SK-N-SH treated with all-trans-retinoic acid at 6 μM for 48 hours (cell line): ENCODE data around the gene SAMD3.

Experiments used
- ATAC-seq: fragments of 200-7000 bp; cut with Tn5 transposase; 3 replicates; pipeline ENCODE4 v1.9.1; 2020; ENCODE audit warnings: mild to moderate bottlenecking, moderate library complexity
- ARNTL ChIP-seq: fragments of 450-650 bp; formaldehyde crosslinking; IDR thresholded peaks from 2 replicates; pipeline ENCODE4 v1.5.0; 2020; ENCODE audit warnings: low read depth, mild to moderate bottlenecking, moderate library complexity, borderline replicate concordance
- CREB5 ChIP-seq: fragments of 250-450 bp; sonication (Bioruptor Pico); IDR thresholded peaks from 2 replicates; pipeline ENCODE4 v1.5.1; 2020; ENCODE audit warnings: low read depth, mild to moderate bottlenecking, moderate library complexity
- CSDC2 ChIP-seq: fragments of 250-450 bp; sonication (Bioruptor Pico); IDR thresholded peaks from 2 replicates; pipeline ENCODE4 v1.5.0; 2020; ENCODE audit warnings: mild to moderate bottlenecking, moderate library complexity
- CSRNP3 ChIP-seq: fragments of 250-450 bp; sonication (Bioruptor Pico); IDR thresholded peaks from 2 replicates; pipeline ENCODE4 v1.5.1; 2021; ENCODE audit warnings: mild to moderate bottlenecking, moderate library complexity
- ESRRG ChIP-seq: fragments of 250-450 bp; sonication (Bioruptor Pico); IDR thresholded peaks from 2 replicates; pipeline ENCODE4 v1.6.1; 2021; ENCODE audit warnings: mild to moderate bottlenecking
- ISL1 ChIP-seq: fragments of 250-450 bp; sonication (Bioruptor Pico); IDR thresholded peaks from 2 replicates; pipeline ENCODE4 v2.1.2; 2022; ENCODE audit warnings: mild to moderate bottlenecking, moderate library complexity
- OSR1 ChIP-seq: fragments of 250-450 bp; sonication (Bioruptor Pico); IDR thresholded peaks from 2 replicates; pipeline ENCODE4 v1.8.0; 2022; ENCODE audit warnings: moderate library complexity, mild to moderate bottlenecking, inconsistent platforms
- PATZ1 ChIP-seq: fragments of 250-450 bp; sonication (Bioruptor Pico); IDR thresholded peaks from 2 replicates; pipeline ENCODE4 v1.8.0; 2020; ENCODE audit warnings: mild to moderate bottlenecking, moderate library complexity, borderline replicate concordance
- POU6F1 ChIP-seq: fragments of 250-450 bp; sonication (Bioruptor Pico); IDR thresholded peaks from 2 replicates; pipeline ENCODE4 v1.8.0; 2021; ENCODE audit warnings: low read depth, mild to moderate bottlenecking, moderate library complexity, borderline replicate concordance
- PPARA ChIP-seq: fragments of 250-450 bp; sonication (Bioruptor Pico); IDR thresholded peaks from 2 replicates; pipeline ENCODE4 v1.5.0; 2020; ENCODE audit warnings: mild to moderate bottlenecking, borderline replicate concordance
- RARB ChIP-seq: fragments of 250-450 bp; sonication (Bioruptor Pico); IDR thresholded peaks from 2 replicates; pipeline ENCODE4 v1.8.0; 2021; ENCODE audit warnings: mild to moderate bottlenecking, moderate library complexity
- SNAI2 ChIP-seq: fragments of 250-450 bp; sonication (Bioruptor Pico); IDR thresholded peaks from 2 replicates; pipeline ENCODE4 v1.5.0; 2020; ENCODE audit warnings: mild to moderate bottlenecking, moderate library complexity
- TOX ChIP-seq: fragments of 250-450 bp; sonication (Bioruptor Pico); IDR thresholded peaks from 2 replicates; pipeline ENCODE4 v1.8.0; 2021; ENCODE audit warnings: mild to moderate bottlenecking, moderate library complexity, borderline replicate concordance
- ZFP30 ChIP-seq: fragments of 450-650 bp; formaldehyde crosslinking; IDR thresholded peaks from 2 replicates; pipeline ENCODE4 v1.5.0; 2022; ENCODE audit warnings: mild to moderate bottlenecking, moderate library complexity
- ZNF565 ChIP-seq: fragments of 450-650 bp; formaldehyde crosslinking; conservative IDR thresholded peaks from 2 replicates; pipeline ENCODE4 v1.5.0; 2020; ENCODE audit warnings: low read depth, mild to moderate bottlenecking, moderate library complexity
- ZNF70 ChIP-seq: fragments of 450-650 bp; formaldehyde crosslinking; IDR thresholded peaks from 2 replicates; pipeline ENCODE4 v1.5.0; 2020; ENCODE audit warnings: mild to moderate bottlenecking, moderate library complexity
- ZNF8 ChIP-seq: fragments of 450-650 bp; formaldehyde crosslinking; IDR thresholded peaks from 2 replicates; pipeline ENCODE4 v1.5.0; 2020; ENCODE audit warnings: mild to moderate bottlenecking, moderate library complexity

The SAMD3 gene

GRCh38 chr6:130189531-130190397, 33.0 kb downstream of the SAMD3 start:
- ATAC-seq, result no peak
- no peak for TF ChIP-seq RARB (CRISPR knock-in tag)
- no peak for TF ChIP-seq ISL1 (CRISPR knock-in tag)
- TF ChIP-seq ZNF70 (CRISPR knock-in tag), result no peak
- TF ChIP-seq CSRNP3, result no peak
- TF ChIP-seq PATZ1 (CRISPR knock-in tag), result no peak
- no peak for TF ChIP-seq PPARA (CRISPR knock-in tag)
- TF ChIP-seq ESRRG (CRISPR knock-in tag), result no peak
- no peak for TF ChIP-seq ZNF565 (CRISPR knock-in tag)
- no peak for TF ChIP-seq SNAI2 (CRISPR knock-in tag)
- TF ChIP-seq CREB5 (CRISPR knock-in tag), result no peak
- TF ChIP-seq TOX (CRISPR knock-in tag), result no peak

GRCh38 chr6:130188207-130188899, 34.4 kb downstream of the SAMD3 start:
- no peak for ATAC-seq
- TF ChIP-seq CSDC2 (CRISPR knock-in tag), result no peak
- no peak for TF ChIP-seq OSR1 (CRISPR knock-in tag)
- no peak for TF ChIP-seq ZNF565 (CRISPR knock-in tag)
- TF ChIP-seq ISL1 (CRISPR knock-in tag), result no peak
- TF ChIP-seq RARB (CRISPR knock-in tag), result no peak
- no peak for TF ChIP-seq CSRNP3
- TF ChIP-seq ZNF70 (CRISPR knock-in tag), result no peak
- TF ChIP-seq ZNF8 (CRISPR knock-in tag), result no peak
- TF ChIP-seq TOX (CRISPR knock-in tag), result no peak
- TF ChIP-seq PATZ1 (CRISPR knock-in tag), result no peak
- TF ChIP-seq, all 23 proteins: peak for 0

GRCh38 chr6:130187335-130188206, 35.2 kb downstream of the SAMD3 start:
- TF ChIP-seq ARNTL (no peak), ZNF565 (CRISPR knock-in tag) (no peak), ZFP30 (CRISPR knock-in tag) (no peak), CSDC2 (CRISPR knock-in tag) (no peak), ZNF8 (CRISPR knock-in tag) (no peak), POU6F1 (no peak)
- no peak for ATAC-seq
